Kidney capillary endothelial cell (primary cell): Measurements from ENCODE around the gene STAG1.

Source experiments
- DNase-seq: peaks from one replicate; pipeline ENCODE4 v3.0.0-alpha.2; 2018; ENCODE audit warnings: low spot score

The STAG1 gene

DNA sequence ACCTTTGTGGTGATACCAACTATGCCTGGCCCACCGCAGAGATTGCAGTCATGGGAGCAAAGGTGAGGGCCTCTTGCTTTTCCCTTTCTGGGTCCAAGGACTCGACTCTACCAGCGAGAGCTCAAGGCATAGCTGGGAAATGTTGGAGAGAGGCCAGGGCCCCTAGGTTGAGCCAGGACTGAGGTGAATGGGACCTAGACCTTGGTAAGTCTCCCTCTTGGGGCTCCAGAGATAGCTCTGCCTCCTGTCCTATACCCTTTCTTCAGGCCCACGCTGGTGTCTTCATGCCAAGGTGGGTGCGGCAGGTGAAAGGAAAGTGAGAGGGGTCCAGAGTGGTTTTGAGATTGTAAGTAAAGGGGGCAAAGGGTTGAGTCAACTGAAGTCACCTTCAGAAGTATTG lies 424.5 kb downstream of the STAG1 start:
- DNase-seq, result no peak

DNA sequence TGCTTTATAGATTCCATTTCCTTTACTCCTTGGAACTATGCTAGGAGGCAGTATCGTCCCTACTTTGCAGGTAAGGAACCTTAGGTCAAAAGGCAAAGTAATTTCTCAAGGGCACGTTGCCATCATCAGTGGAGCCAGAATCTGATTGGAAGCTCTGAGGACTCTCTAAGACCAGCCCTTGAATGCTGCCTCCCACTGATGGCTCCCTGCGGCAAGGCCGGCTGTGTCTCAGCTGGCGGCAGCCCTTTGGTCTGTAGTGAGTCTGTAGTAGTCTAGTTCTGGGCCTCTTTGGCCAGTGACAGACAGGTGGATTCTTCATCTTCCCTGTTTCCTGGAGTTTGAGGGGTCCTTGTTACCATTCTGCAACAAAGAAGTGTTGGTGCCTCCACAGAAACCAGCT lies 425.9 kb downstream of the STAG1 start:
- no peak for DNase-seq

DNA sequence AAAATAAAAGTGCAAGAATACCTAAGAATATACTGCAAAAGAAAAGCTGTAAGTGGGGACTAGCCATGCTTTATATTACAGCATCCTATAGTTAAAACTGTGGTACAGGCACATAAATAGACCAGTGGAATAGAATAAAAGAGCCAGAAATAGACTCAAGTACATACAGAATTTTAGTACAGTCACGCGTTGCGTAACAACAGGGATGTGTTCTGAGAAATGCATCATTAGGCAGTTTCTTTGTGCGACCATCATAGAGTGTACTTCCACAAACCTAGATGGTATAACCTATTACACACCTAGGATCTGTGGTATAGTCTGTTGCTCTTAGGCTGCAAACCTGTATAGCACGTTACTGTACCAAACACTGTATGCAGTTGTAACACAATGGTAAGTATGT lies 440.2 kb downstream of the STAG1 start:
- no peak for DNase-seq

DNA sequence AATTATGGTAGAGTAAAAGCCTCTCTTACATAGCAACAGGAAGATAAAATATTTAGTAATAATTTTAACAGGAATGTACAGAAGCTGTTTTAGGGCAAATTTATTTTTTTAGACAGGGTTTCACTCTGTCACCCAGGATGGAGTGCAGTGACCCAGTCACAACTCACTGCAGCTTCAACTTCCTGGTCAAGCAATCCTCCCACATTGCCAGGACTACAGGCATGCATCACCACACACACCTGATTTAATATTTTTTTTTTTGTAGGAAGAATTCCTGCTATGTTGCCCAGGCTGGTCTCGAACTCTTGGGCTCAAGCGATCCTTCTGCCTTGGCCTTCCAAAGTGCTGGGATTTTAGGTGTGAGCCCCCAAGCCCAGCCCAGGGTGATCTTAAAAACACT lies 440.9 kb downstream of the STAG1 start:
- DNase-seq, result no peak

DNA sequence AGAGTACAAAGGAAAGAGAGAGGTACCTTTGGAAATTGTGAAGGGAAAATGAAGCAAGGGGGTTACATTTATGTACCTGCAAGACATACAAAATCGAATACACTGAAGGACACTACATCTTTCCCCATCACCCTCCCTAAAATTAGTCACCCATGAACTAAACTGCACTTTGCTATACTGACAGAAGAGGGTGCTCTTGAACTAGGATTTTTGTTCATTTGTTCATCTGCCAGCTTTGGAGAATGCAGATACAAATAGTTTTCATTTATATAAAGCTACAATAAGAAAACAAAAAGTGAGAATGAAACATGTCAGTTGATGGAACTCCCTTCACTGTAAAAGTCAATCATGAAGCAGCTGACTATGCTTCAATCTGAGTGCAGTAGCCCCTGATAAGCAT lies 446.3 kb downstream of the STAG1 start:
- no peak for DNase-seq

DNA sequence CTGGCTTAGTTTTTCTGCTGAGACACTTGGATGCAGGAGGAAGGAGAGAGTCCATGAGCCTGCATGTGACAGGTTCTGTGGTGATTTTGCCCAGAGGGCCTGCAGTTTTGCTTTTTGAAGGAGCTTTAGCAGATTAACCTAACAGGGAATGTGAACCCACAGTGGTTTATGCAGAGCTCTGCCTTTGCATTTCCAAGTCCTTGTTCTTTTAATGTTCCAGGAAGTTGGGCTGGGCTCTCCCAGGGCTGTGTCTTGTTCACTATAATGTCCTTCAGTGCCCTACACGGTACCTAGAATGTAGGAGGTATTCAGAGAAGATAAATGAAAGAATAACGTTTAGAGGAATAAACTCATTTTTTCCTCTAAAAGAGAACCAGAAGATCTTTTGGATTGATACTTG lies 451.7 kb downstream of the STAG1 start:
- no peak for DNase-seq

DNA sequence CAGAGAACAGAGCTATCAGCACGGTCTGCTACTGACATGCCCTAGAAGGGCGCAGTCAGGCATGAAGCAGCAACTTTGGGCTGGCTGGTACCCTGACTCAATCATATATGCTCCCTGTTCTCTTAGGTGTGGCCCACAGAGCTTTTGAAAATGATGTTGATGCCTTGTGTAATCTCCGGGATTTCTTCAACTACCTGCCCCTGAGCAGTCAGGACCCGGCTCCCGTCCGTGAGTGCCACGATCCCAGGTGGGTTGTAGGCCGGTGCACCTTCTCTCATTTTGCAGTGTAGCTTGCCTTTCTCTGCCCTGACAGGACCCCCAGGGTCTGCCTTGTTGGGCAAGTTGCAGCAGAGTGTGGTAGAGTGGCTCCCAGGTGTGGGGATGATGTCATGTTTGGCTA lies 454.4 kb downstream of the STAG1 start:
- no peak for DNase-seq

DNA sequence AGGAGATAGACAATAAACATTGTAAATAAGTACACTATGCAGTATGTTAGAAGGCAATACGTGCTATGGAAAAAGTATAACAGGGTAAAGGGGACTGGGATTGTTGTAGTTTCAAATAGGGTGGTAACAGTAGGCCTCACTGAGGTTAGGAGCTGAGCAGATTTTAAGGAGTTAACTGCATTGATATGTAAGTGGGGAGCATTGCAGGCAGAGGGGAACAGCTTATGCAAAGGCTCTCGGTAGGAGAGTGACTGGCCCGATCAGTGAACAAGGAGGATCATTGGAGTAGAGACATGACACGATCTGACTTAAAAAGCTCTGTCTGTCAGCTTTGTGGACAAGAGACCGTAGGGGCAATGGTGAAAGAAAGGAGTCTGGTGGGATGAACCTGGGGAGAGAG lies 455.2 kb downstream of the STAG1 start:
- DNase-seq, result no peak

DNA sequence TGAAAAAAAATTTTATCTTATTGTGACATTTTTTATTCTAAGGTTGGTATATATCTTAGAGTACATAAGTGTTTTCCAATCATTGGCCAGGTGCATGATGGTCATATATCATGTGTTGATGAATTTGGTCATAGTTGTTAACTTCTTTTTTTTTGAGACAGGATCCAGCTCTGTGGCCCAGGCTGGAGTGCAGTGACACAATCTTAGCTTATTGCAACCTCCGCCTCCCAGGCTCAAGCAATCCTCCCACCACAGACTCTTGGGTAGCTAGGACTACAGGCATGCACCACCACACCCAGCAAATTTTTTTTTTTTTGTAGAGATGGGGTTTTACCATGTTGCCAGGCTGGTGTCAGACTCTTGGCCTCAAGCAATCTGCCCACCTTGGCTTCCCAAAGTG lies 458.0 kb downstream of the STAG1 start:
- no peak for DNase-seq

DNA sequence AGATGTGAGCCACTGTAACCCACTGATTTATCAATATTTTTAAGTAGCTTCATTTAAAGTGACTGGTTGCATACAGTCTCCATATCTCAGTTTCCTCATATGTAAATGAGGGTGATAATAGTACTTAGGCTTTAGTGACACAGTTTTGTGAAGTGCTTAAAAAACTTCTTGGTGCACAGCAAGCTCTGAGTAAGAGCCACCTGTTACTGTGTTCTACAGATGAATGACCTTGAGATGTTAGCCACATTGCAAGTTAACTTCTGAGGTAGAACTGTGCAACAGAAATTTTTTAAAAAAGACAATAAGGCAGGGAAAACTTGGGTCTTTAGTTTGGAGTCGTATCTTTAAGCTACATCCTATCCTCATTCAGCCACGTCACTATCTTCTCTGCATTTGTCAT lies 458.9 kb downstream of the STAG1 start:
- no peak for DNase-seq

DNA sequence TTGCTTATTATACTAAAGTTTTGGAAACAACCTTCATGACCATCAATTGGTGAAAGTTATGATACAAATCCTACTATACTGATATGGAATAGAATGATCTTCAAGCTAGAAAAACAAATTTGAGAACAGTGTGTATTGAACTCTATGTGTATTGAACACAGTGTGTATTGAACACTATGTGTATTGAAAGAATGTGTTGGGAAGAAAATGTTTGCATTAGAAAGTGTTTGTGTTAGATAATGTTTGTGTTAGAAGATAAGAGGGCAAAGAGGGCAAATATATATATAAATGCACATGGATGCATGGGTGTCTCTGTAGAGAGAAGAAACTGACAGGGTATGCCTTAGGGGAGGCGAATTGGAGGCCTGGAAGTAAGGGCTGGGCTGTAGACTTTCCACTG lies 459.7 kb downstream of the STAG1 start:
- DNase-seq, result no peak

DNA sequence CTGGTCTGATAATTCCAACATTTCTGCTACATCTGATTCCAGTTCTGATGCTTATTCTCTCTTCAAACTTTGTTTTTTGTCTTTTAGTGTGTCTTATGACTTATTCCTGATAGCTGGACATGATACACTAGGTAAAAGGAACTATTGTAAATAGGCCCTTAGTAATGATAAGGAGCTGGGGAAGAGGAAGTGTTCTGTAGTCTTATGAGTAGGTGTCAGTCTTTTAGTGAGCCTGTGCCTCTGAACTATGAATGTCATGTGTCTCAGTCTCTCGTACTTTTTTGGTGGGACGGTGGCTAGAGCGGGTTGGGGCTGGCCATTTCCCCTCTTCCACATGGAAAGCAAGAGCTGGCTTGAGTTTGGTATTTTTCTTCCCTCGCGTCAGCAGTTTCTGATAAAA lies 460.9 kb downstream of the STAG1 start:
- no peak for DNase-seq
